Suprapubic skin (tissue), 4 donors: ENCODE data around the gene HSPB9. TPM values are rescaled to one million over a fixed set of nuclear protein-coding genes. Genes with fewer than 3 reads are reported as not detected.

Experiments used
- DNase-seq, 2 donors: peaks; one replicate each; pipeline ENCODE4 v3.0.0-alpha.2; 2019; ENCODE audit warnings: low spot score in 2 of 2
- H3K27ac ChIP-seq: fragments of 200-600 bp; sonication (generic); one replicate; pipeline ENCODE4 v1.5.1; 2019
- H3K27me3 ChIP-seq: fragments of 200-600 bp; sonication (generic); one replicate; pipeline ENCODE4 v1.5.1; 2019
- H3K36me3 ChIP-seq: fragments of 200-600 bp; sonication (generic); one replicate; pipeline ENCODE4 v1.5.1; 2019
- H3K4me1 ChIP-seq: fragments of 200-600 bp; sonication (generic); one replicate; pipeline ENCODE4 v1.5.1; 2019
- H3K4me3 ChIP-seq: fragments of 200-600 bp; sonication (generic); one replicate; pipeline ENCODE4 v1.5.1; 2019; ENCODE audit warnings: mild to moderate bottlenecking
- H3K9me3 ChIP-seq: fragments of 200-600 bp; sonication (generic); one replicate; pipeline ENCODE4 v1.5.1; 2019
- EP300 ChIP-seq: sonication (generic); formaldehyde crosslinking; IDR thresholded peaks from one replicate; pipeline ENCODE4 v1.6.1; 2017; ENCODE audit warnings: antibody characterized with exemption
- POLR2A ChIP-seq, 2 donors: fragments of 450-650 bp; IDR thresholded peaks; one replicate each; pipeline ENCODE4 v1.6.1; 2017; ENCODE audit warnings: antibody characterized with exemption in 2 of 2, mild to moderate bottlenecking in 2 of 2, moderate library complexity in 2 of 2
- POLR2AphosphoS5 ChIP-seq, 3 donors: sonication (generic); formaldehyde crosslinking; IDR thresholded peaks; one replicate each; pipeline ENCODE4 v1.6.1; 2017; ENCODE audit warnings: antibody characterized with exemption in 3 of 3
- WGBS: methylation state at CpG from one replicate; pipeline ENCODE4 v1.1.5; 2018; 5-methylcytosine and 5-hydroxymethylcytosine counted together
- total RNA-seq, 4 donors: library from RNA; depleted of rRNA; stranded (reverse); fragments of >200 nt; gene quantifications; one replicate each; pipeline ENCODE4 v1.1.0, GENCODE V29; 2016
- TF ChIP-seq, protein P1 (sequence below), 2 donors: fragments of 200-600 bp in 1 of 2; fragments of 450-650 bp in 1 of 2; sonication (generic) in 1 of 2; IDR thresholded peaks; one replicate each; pipeline ENCODE4 v1.5.1; 2016 to 2019; ENCODE audit warnings: antibody characterized with exemption in 2 of 2, mild to moderate bottlenecking in 1 of 2, moderate library complexity in 1 of 2

Gene HSPB9
- total RNA-seq, 4 donors from 2014 or later, result 0.31 to 0.48 TPM; not detected in 2

GRCh38 chr17:42097691-42098631 is 24.6 kb upstream of the HSPB9 start, which contains the start of gene ZNF385C:
TSS of gene ZNF385C (minus strand) at chr17:42098473. CDS start at chr17:42063056, 35,417 bp downstream.
- Histone ChIP-seq H3K27me3 (peaks cover 21% of the 10 kb centered on the region), H3K4me1 (peaks cover 17% of the 10 kb centered on the region), H3K36me3 (no peaks in the 10 kb centered on the region), H3K9me3 (no peaks in the 10 kb centered on the region), H3K4me3 (peak within 1 kb of the TSS; percentile 33), H3K27ac (no peak within 1 kb of the TSS)
- TF ChIP-seq, protein P1, sequence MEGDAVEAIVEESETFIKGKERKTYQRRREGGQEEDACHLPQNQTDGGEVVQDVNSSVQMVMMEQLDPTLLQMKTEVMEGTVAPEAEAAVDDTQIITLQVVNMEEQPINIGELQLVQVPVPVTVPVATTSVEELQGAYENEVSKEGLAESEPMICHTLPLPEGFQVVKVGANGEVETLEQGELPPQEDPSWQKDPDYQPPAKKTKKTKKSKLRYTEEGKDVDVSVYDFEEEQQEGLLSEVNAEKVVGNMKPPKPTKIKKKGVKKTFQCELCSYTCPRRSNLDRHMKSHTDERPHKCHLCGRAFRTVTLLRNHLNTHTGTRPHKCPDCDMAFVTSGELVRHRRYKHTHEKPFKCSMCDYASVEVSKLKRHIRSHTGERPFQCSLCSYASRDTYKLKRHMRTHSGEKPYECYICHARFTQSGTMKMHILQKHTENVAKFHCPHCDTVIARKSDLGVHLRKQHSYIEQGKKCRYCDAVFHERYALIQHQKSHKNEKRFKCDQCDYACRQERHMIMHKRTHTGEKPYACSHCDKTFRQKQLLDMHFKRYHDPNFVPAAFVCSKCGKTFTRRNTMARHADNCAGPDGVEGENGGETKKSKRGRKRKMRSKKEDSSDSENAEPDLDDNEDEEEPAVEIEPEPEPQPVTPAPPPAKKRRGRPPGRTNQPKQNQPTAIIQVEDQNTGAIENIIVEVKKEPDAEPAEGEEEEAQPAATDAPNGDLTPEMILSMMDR (IDR thresholded peaks at IDR 0.05), result no peak
- TF ChIP-seq POLR2AphosphoS5 (IDR thresholded peaks at IDR 0.05) (no peak), EP300 (no peak), POLR2A (IDR thresholded peaks at IDR 0.05) (no peak)
- 27% methylated on average over 22 of the region's 52 CpGs for WGBS
- DNase-seq, result no peak

DNA sequence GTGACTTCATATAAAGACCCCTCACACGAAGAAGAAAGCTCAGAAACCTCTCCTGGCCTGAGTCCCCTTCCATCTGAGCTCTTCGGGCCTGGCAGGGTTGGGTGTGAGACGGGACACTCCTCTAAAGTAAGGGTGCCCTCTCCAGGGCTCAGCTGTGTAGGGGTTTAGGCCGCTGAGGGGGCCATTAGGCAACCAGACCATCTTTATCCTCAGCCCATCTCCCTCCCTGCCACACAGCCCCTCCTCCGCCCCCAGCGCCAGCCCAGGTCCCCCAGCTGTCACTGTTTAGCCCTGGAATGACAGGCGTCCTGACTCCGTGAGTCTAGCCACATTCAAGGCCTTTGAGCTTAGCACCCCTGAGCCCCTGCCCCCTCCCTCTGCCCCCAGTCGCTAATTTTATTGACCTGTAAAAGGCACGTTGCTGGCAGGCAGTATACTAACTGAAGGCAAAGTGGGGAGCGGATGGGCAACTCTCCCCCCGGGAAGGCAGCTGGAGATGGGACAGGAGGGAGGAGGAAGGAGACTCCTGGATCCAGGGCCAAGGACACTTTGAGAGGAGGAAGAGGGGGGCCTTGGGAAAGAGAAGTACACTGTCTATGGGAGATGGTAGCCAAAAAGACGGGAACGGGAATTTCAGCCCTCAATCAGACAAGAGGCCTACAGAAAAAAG is 23.7 kb upstream of the HSPB9 start:
- peaks cover 17% of the 10 kb centered on the region for H3K4me1 ChIP-seq
- WGBS, result 70% methylated on average over 11 of the region's 14 CpGs
- peaks cover 6% of the 10 kb centered on the region for H3K36me3 ChIP-seq
- no peak for DNase-seq
- H3K9me3 ChIP-seq, result no peaks in the 10 kb centered on the region
- H3K27me3 ChIP-seq, result peaks cover 21% of the 10 kb centered on the region
- H3K4me3 ChIP-seq, result no peak overlapping the region
- no peak overlapping the region for H3K27ac ChIP-seq
- TF ChIP-seq POLR2A (IDR thresholded peaks at IDR 0.05) (no peak), EP300 (no peak), POLR2AphosphoS5 (IDR thresholded peaks at IDR 0.05) (no peak)
- TF ChIP-seq, protein P1 (IDR thresholded peaks at IDR 0.05), result no peak

GRCh38 chr17:42101513-42102292 is 20.9 kb upstream of the HSPB9 start:
- H3K4me1 ChIP-seq, result peaks cover 23% of the 10 kb centered on the region
- peaks cover 17% of the 10 kb centered on the region for H3K27me3 ChIP-seq
- H3K4me3 ChIP-seq, result no peak overlapping the region
- 54% methylated on average over 12 of the region's 14 CpGs for WGBS
- H3K9me3 ChIP-seq, result no peaks in the 10 kb centered on the region
- H3K36me3 ChIP-seq, result peaks cover 11% of the 10 kb centered on the region
- DNase-seq, result no peak
- H3K27ac ChIP-seq, result no peak overlapping the region
- TF ChIP-seq POLR2AphosphoS5 (IDR thresholded peaks at IDR 0.05) (no peak), EP300 (no peak), POLR2A (IDR thresholded peaks at IDR 0.05) (no peak)
- TF ChIP-seq, protein P1 (IDR thresholded peaks at IDR 0.05), result peak in 1 of 2 donors; percentile 78

DNA sequence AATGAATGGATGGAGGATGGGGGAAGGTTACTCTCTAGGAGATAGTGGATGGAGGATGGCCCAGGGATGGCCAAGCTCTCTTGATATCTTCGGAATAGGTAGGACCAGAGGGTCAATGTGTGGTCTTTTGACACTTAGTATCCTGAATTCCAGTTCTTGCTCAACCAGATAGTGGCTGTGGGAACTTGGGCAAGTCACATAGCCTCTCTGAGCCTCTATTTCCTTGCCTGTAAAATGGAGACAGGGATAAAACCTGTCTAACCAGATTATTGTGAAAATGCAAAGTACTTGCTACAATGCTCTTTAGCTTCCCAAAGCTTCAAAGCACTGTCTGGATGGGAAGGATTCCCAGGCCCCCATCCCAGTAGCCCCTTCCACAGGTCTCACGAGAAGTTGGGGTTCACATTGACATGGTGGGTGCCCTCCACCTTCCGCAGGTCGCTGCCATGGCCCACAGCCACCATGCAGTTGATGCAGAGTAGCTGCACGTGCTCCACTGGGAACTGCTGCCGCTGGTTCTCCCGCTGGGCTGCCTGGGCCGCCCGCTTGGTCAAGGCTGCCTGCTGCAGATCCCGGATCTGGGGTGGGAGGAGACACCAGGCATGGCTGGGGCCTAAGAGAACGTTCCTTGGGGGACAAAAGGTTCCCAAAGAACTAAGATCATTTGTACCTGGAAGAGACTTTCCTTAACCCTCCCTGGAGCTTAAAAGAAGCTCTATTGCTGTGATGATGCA is 19.2 kb upstream of the HSPB9 start:
- no peak overlapping the region for H3K4me3 ChIP-seq
- H3K36me3 ChIP-seq, result peaks cover 14% of the 10 kb centered on the region
- no peak overlapping the region for H3K27ac ChIP-seq
- TF ChIP-seq EP300 (no peak), POLR2A (IDR thresholded peaks at IDR 0.05) (no peak), POLR2AphosphoS5 (IDR thresholded peaks at IDR 0.05) (no peak)
- TF ChIP-seq, protein P1 (IDR thresholded peaks at IDR 0.05), result no peak
- peaks cover under 1% of the 10 kb centered on the region for H3K27me3 ChIP-seq
- H3K9me3 ChIP-seq, result no peaks in the 10 kb centered on the region
- H3K4me1 ChIP-seq, result peaks cover 21% of the 10 kb centered on the region
- WGBS, result 79% methylated on average over 11 of the region's 11 CpGs
- no peak for DNase-seq
